Islet of Langerhans (tissue), 1 donor: ENCODE measurements around the gene FGFRL1.

Source experiments
- FAIRE-seq: peaks from one replicate; lab custom pipeline; 2011; peaks lifted over from hg19 to GRCh38; lab: Jason Lieb, UNC

Gene FGFRL1

GRCh38 chr4:1075809-1076699 is 64.6 kb downstream of the FGFRL1 start:
- no peak for FAIRE-seq
